ENCODE data around the gene PDE3B. TPM values are rescaled to one million over a fixed set of nuclear protein-coding genes. Genes with fewer than 3 reads are reported as not detected.

The PDE3B gene
- total RNA-seq, 2 donors from 2014 or later = 9.4 to 11.7 TPM

GRCh38 chr11:14857621-14858020, 214.0 kb downstream of the PDE3B start:
- Histone ChIP-seq H3K27ac (ENCODE audit: low read depth, low read length) (no peak overlapping the region), H3K4me3 (ENCODE audit: low read length) (no peak overlapping the region), H3K9me3 (ENCODE audit: control insufficient read depth, low read length) (peaks cover 14% of the 10 kb centered on the region), H3K27me3 (ENCODE audit: control insufficient read depth, insufficient read depth, low read length, poor library complexity, severe bottlenecking) (no peaks in the 10 kb centered on the region), H3K9ac (ENCODE audit: extremely low read depth, low read length, poor library complexity, severe bottlenecking) (no peak overlapping the region), H3K36me3 (ENCODE audit: control insufficient read depth, insufficient read depth, low read length) (no peaks in the 10 kb centered on the region), H3K4me1 (ENCODE audit: control insufficient read depth, insufficient read depth, low read length) (no peaks in the 10 kb centered on the region)
- no peak overlapping the region for H3K4me3 Mint-ChIP-seq
- no peaks in the 10 kb centered on the region for H3K27me3 Mint-ChIP-seq (ENCODE audit: insufficient read depth)
- H3K36me3 Mint-ChIP-seq (ENCODE audit: low read depth) = peaks cover 2% of the 10 kb centered on the region
- H3K9me3 Mint-ChIP-seq = peaks cover 11% of the 10 kb centered on the region
- 94 to 100% methylated on average over 1 to 2 of the region's 3 CpGs for WGBS, 2 experiments (ENCODE audit: insufficient coverage in 1 of 2, insufficient read length in 1 of 2)
- no peaks in the 10 kb centered on the region for H3K4me1 Mint-ChIP-seq
- no peak for DNase-seq
- no peak overlapping the region for H3K27ac Mint-ChIP-seq
- TF ChIP-seq CTCF (conservative IDR thresholded peaks at IDR 0.05) = no peak

GRCh38 chr11:14858404-14858803, 214.8 kb downstream of the PDE3B start:
- H3K9me3 Mint-ChIP-seq = peaks cover 14% of the 10 kb centered on the region
- H3K36me3 Mint-ChIP-seq (ENCODE audit: low read depth) = peaks cover 7% of the 10 kb centered on the region
- H3K4me3 Mint-ChIP-seq = no peak overlapping the region
- Histone ChIP-seq H3K4me3 (ENCODE audit: low read length) (no peak overlapping the region), H3K4me1 (ENCODE audit: control insufficient read depth, insufficient read depth, low read length) (no peaks in the 10 kb centered on the region), H3K36me3 (ENCODE audit: control insufficient read depth, insufficient read depth, low read length) (no peaks in the 10 kb centered on the region), H3K27me3 (ENCODE audit: control insufficient read depth, insufficient read depth, low read length, poor library complexity, severe bottlenecking) (no peaks in the 10 kb centered on the region), H3K27ac (ENCODE audit: low read depth, low read length) (no peak overlapping the region), H3K9me3 (ENCODE audit: control insufficient read depth, low read length) (peaks cover 14% of the 10 kb centered on the region), H3K9ac (ENCODE audit: extremely low read depth, low read length, poor library complexity, severe bottlenecking) (no peak overlapping the region)
- TF ChIP-seq CTCF (conservative IDR thresholded peaks at IDR 0.05) = no peak
- H3K4me1 Mint-ChIP-seq = no peaks in the 10 kb centered on the region
- no CpG with 5 or more reads among the region's 1 CpG for WGBS, 2 experiments (ENCODE audit: insufficient coverage in 1 of 2, insufficient read length in 1 of 2)
- no peak for DNase-seq
- H3K27me3 Mint-ChIP-seq (ENCODE audit: insufficient read depth) = no peaks in the 10 kb centered on the region
- H3K27ac Mint-ChIP-seq = no peak overlapping the region

GRCh38 chr11:14860511-14860910, 216.9 kb downstream of the PDE3B start:
- Mint-ChIP-seq H3K27me3 (ENCODE audit: insufficient read depth) (no peaks in the 10 kb centered on the region), H3K9me3 (peaks cover 23% of the 10 kb centered on the region), H3K4me1 (no peaks in the 10 kb centered on the region), H3K27ac (no peak overlapping the region), H3K4me3 (no peak overlapping the region), H3K36me3 (ENCODE audit: low read depth) (peaks cover 20% of the 10 kb centered on the region)
- Histone ChIP-seq H3K4me1 (ENCODE audit: control insufficient read depth, insufficient read depth, low read length) (no peaks in the 10 kb centered on the region), H3K27me3 (ENCODE audit: control insufficient read depth, insufficient read depth, low read length, poor library complexity, severe bottlenecking) (no peaks in the 10 kb centered on the region), H3K9ac (ENCODE audit: extremely low read depth, low read length, poor library complexity, severe bottlenecking) (no peak overlapping the region), H3K27ac (ENCODE audit: low read depth, low read length) (no peak overlapping the region), H3K36me3 (ENCODE audit: control insufficient read depth, insufficient read depth, low read length) (no peaks in the 10 kb centered on the region), H3K4me3 (ENCODE audit: low read length) (no peak overlapping the region), H3K9me3 (ENCODE audit: control insufficient read depth, low read length) (peaks cover 8% of the 10 kb centered on the region)
- TF ChIP-seq CTCF (conservative IDR thresholded peaks at IDR 0.05) = no peak
- 83 to 94% methylated on average over 1 to 2 of the region's 2 CpGs for WGBS, 2 experiments (ENCODE audit: insufficient coverage in 1 of 2, insufficient read length in 1 of 2)
- DNase-seq = no peak
